SH-SY5Y (cell line): ENCODE results near the gene COLEC11.

Source experiments
- GATA2 ChIP-seq: IDR thresholded peaks from 2 replicates; pipeline ENCODE4 v1.6.1; 2011; ENCODE audit warnings: mild to moderate bottlenecking, low read depth, low read length
- GATA3 ChIP-seq: IDR thresholded peaks from 2 replicates; pipeline ENCODE4 v1.6.1; 2011; ENCODE audit warnings: low read depth, mild to moderate bottlenecking, low read length, moderate library complexity

DNA sequence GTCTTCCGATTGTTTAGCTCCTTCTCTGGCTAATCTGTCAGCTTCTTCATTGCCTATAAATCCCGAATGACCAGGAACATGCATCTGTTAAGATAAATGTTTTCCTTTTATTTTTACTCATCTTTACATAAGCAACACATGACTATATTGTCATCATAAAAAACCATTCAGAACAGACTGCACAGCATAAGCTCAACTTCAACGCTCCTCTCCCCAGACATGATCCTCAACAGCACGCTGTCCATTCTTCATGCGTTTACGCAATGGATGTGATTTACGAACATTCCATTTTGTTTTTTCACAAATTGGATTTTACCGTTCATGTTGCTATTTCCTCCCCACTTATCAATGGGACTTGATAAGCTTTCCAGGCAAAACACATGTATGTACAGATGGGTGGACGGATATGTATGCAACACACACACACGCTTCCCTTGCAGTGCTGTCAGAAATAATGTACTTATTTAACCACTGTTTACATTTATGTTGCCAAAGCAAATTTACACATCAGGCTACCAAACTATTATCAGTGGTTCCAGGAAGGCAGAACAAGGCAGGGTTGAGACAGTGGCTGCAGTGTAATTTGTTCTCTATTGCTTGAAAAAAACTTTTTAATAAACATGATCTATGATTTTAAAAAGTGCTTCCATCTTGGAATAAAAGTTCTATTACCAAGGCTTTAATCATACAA lies 49.0 kb upstream of the COLEC11 start:
- TF ChIP-seq GATA2 (no peak), GATA3 (no peak)
